Smooth muscle cell (in vitro differentiated cells): ENCODE data around the gene HABP2. TPM values are rescaled to one million over a fixed set of nuclear protein-coding genes. Genes with fewer than 3 reads are reported as not detected.

Experiments
- DNase-seq: peaks from one replicate; lab custom pipeline; 2025; ENCODE audit not compliant: unreplicated experiment; lab: John Stamatoyannopoulos, UW
- H2AFZ ChIP-seq: fragments of 200-600 bp; sonication (generic); 2 replicates; pipeline ENCODE4 v1.6.0; 2016; ENCODE audit warnings: antibody characterized with exemption, low read depth, mild to moderate bottlenecking
- H3F3A ChIP-seq: fragments of 200-600 bp; sonication (generic); 2 replicates; pipeline ENCODE4 v1.6.0; 2017; ENCODE audit warnings: antibody characterized with exemption, low read depth
- H3K27ac ChIP-seq: fragments of 200-600 bp; sonication (generic); 2 replicates; pipeline ENCODE4 v1.5.1; 2016; ENCODE audit warnings: low read depth, mild to moderate bottlenecking
- H3K27me3 ChIP-seq: fragments of 200-600 bp; sonication (generic); 2 replicates; pipeline ENCODE4 v1.6.1; 2016; ENCODE audit warnings: low read depth, mild to moderate bottlenecking
- H3K36me3 ChIP-seq: fragments of 200-600 bp; sonication (generic); 2 replicates; pipeline ENCODE4 v1.5.1; 2016; ENCODE audit warnings: low read depth
- H3K4me1 ChIP-seq: fragments of 200-600 bp; sonication (generic); 2 replicates; pipeline ENCODE4 v1.5.1; 2016; ENCODE audit warnings: low read depth
- H3K4me2 ChIP-seq: fragments of 200-600 bp; sonication (generic); 2 replicates; pipeline ENCODE4 v1.6.0; 2016; ENCODE audit warnings: mild to moderate bottlenecking
- H3K4me3 ChIP-seq: fragments of 200-600 bp; sonication (generic); 2 replicates; pipeline ENCODE4 v1.5.1; 2016; ENCODE audit warnings: mild to moderate bottlenecking
- H3K79me2 ChIP-seq: fragments of 200-600 bp; sonication (generic); 2 replicates; pipeline ENCODE4 v1.6.0; 2016; ENCODE audit warnings: low read depth, mild to moderate bottlenecking
- H3K9ac ChIP-seq: fragments of 200-600 bp; sonication (generic); 2 replicates; pipeline ENCODE4 v1.6.0; 2016; ENCODE audit warnings: low read depth
- H3K9me3 ChIP-seq: fragments of 200-600 bp; sonication (generic); replicated peaks from 2 replicates; pipeline ENCODE4 v1.5.1; 2016; ENCODE audit warnings: low read depth
- H4K20me1 ChIP-seq: fragments of 200-600 bp; sonication (generic); 2 replicates; pipeline ENCODE4 v1.6.0; 2016; ENCODE audit warnings: low read depth
- WGBS: methylation state at CpG from one replicate; pipeline ENCODE4 v1.1.7; 2016; ENCODE audit warnings: low lambda C conversion rate; 5-methylcytosine and 5-hydroxymethylcytosine counted together
- polyA plus RNA-seq: library from polyadenylated mRNA; unstranded; fragments of >200 nt; fragmentation: Nextera tagmentation; extraction: Ambion mirVana; gene quantifications from 2 replicates; pipeline ENCODE4 v1.2.1, GENCODE V29; 2016
- total RNA-seq: library from RNA; depleted of rRNA; stranded (reverse); fragments of >200 nt; gene quantifications from 2 replicates; pipeline ENCODE4 v1.2.3, GENCODE V29; 2014
- TF ChIP-seq, protein P1 (sequence below): fragments of 200-600 bp; sonication (generic); IDR thresholded peaks from 2 replicates; pipeline ENCODE4 v1.5.1; 2017; ENCODE audit warnings: borderline replicate concordance, mild to moderate bottlenecking, antibody characterized with exemption; ENCODE audit not compliant: insufficient read depth, poor library complexity, severe bottlenecking

HABP2 gene
- total and polyA plus RNA-seq, 2 experiments from 2014 or later = 0.05 TPM; not detected in 1

DNA sequence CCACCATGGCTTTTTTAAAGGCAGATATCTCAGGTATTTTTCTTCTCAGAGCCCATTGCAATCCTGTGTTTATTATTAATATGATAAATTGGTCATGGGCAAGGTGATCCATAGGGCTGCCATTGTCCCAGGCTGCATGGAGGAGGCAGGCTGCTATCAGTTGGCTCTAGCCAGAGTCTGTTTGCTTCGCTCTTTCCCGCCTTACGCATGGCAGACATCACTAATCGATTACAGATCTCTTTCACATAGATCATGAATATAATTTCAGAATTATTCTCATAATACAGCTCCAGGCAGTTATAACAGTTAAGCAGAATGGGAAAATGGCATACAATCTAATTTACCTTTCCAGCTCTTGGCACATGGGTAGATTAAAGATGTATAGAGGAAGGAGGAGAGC is 30.4 kb upstream of the HABP2 start:
- WGBS = 84% methylated on average over 4 of the region's 4 CpGs
- no peak overlapping the region for H3K9ac ChIP-seq
- no peak overlapping the region for H2AFZ ChIP-seq
- no peak overlapping the region for H3K4me2 ChIP-seq
- no peaks in the 10 kb centered on the region for H3K79me2 ChIP-seq
- no peaks in the 10 kb centered on the region for H4K20me1 ChIP-seq
- no peak overlapping the region for H3K4me3 ChIP-seq
- no peaks in the 10 kb centered on the region for H3K36me3 ChIP-seq
- H3K27ac ChIP-seq = no peak overlapping the region
- no peaks in the 10 kb centered on the region for H3F3A ChIP-seq
- H3K4me1 ChIP-seq = no peaks in the 10 kb centered on the region
- TF ChIP-seq, protein P1, sequence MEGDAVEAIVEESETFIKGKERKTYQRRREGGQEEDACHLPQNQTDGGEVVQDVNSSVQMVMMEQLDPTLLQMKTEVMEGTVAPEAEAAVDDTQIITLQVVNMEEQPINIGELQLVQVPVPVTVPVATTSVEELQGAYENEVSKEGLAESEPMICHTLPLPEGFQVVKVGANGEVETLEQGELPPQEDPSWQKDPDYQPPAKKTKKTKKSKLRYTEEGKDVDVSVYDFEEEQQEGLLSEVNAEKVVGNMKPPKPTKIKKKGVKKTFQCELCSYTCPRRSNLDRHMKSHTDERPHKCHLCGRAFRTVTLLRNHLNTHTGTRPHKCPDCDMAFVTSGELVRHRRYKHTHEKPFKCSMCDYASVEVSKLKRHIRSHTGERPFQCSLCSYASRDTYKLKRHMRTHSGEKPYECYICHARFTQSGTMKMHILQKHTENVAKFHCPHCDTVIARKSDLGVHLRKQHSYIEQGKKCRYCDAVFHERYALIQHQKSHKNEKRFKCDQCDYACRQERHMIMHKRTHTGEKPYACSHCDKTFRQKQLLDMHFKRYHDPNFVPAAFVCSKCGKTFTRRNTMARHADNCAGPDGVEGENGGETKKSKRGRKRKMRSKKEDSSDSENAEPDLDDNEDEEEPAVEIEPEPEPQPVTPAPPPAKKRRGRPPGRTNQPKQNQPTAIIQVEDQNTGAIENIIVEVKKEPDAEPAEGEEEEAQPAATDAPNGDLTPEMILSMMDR = no peak
- DNase-seq = no peak
- H3K9me3 ChIP-seq = no peaks in the 10 kb centered on the region
- H3K27me3 ChIP-seq = no peaks in the 10 kb centered on the region

DNA sequence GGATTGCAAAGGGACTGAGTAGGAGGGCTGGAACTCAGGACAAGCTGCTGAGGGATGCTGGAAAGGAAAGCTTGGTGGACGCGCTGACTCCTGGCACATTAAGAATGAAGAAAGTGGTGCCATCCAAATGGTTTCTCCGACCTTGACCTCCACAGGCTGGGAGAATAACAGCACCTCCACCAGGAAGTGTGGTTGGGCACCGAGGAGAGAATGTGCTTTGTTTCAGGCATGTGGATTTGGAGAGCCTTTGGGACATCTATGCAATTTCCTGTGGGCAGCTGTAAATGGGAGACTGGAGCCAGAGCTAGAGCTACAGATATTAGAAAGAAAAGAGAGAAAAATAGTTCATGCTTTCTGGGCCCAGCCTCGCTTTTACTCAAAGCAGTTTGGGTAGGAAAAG is 29.8 kb upstream of the HABP2 start:
- no peak overlapping the region for H2AFZ ChIP-seq
- no peak overlapping the region for H3K4me2 ChIP-seq

DNA sequence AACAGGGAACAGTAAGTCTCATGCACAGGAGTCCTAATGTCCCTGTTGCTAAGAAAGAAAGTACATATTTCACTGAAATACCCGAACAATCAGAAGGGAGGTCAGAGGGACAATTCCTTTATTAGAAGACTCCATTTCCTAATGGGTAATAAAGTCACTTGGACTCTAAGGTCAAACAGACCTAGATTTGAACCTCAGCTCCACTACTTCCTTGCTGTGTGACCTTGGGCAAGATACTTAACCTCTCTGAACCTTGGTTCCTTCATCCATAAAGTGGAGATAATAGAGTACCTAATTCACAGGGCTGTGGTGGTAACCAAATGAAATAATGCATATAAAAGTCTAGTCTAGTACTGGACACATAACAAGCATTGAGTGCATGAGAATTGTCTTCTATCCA is 29.2 kb upstream of the HABP2 start:
- H4K20me1 ChIP-seq = no peaks in the 10 kb centered on the region
- no peaks in the 10 kb centered on the region for H3K9me3 ChIP-seq
- H3K36me3 ChIP-seq = no peaks in the 10 kb centered on the region
- TF ChIP-seq, protein P1 = no peak
- WGBS = 96% methylated on average over 1 of the region's 1 CpG
- no peak overlapping the region for H2AFZ ChIP-seq
- no peak overlapping the region for H3K27ac ChIP-seq
- no peaks in the 10 kb centered on the region for H3K27me3 ChIP-seq
- no peaks in the 10 kb centered on the region for H3K4me1 ChIP-seq
- DNase-seq = no peak
- H3K4me2 ChIP-seq = no peak overlapping the region
- no peaks in the 10 kb centered on the region for H3K79me2 ChIP-seq
- no peak overlapping the region for H3K9ac ChIP-seq
- no peak overlapping the region for H3K4me3 ChIP-seq
- no peaks in the 10 kb centered on the region for H3F3A ChIP-seq

More for the DNA sequence above, 29.8 kb upstream of the HABP2 start:
- no peak overlapping the region for H3K4me3 ChIP-seq
- H3K36me3 ChIP-seq = no peaks in the 10 kb centered on the region
- WGBS = 86% methylated on average over 5 of the region's 5 CpGs
- no peaks in the 10 kb centered on the region for H3K4me1 ChIP-seq
- no peaks in the 10 kb centered on the region for H3K27me3 ChIP-seq
- DNase-seq = no peak
- H3K79me2 ChIP-seq = no peaks in the 10 kb centered on the region
- H4K20me1 ChIP-seq = no peaks in the 10 kb centered on the region
- H3F3A ChIP-seq = no peaks in the 10 kb centered on the region
- TF ChIP-seq, protein P1 = no peak
- no peak overlapping the region for H3K9ac ChIP-seq
- no peak overlapping the region for H3K27ac ChIP-seq
- H3K9me3 ChIP-seq = no peaks in the 10 kb centered on the region

DNA sequence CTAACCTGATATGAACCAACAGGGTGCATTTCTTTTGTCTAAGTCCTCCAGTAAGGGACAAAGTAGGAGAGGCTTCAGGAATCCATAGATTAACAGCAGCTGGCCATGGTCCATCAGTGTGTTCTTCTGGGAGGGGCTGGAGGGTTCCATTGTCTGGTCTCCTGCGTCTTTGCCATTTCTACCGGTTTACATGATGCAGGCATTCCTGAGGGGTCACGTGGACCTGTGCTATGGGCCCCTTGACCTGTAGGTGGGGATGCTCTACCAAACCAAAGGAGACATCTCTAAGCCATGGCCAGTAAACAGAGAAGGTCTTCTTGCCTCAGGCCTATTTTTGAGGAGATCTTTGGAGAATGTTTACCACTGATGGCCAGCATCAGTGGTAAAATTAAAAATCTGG is 28.7 kb upstream of the HABP2 start:
- no peaks in the 10 kb centered on the region for H3K9me3 ChIP-seq
- no peaks in the 10 kb centered on the region for H3K27me3 ChIP-seq
- DNase-seq = no peak
- H3K79me2 ChIP-seq = no peaks in the 10 kb centered on the region
- no peaks in the 10 kb centered on the region for H3K4me1 ChIP-seq
- H3K4me3 ChIP-seq = no peak overlapping the region
- no peaks in the 10 kb centered on the region for H3K36me3 ChIP-seq
- H3K4me2 ChIP-seq = no peak overlapping the region
- no peak overlapping the region for H3K27ac ChIP-seq
- no peaks in the 10 kb centered on the region for H4K20me1 ChIP-seq
- TF ChIP-seq, protein P1 = no peak
- 44% methylated on average over 3 of the region's 3 CpGs for WGBS
- no peaks in the 10 kb centered on the region for H3F3A ChIP-seq
- H3K9ac ChIP-seq = no peak overlapping the region
- no peak overlapping the region for H2AFZ ChIP-seq
